IPS-18a (cell line): ENCODE results near the gene MORF4L2.
"Not testable (repeated sequence)": the region's sequence is repeated elsewhere in the genome, so short reads cannot be mapped to it uniquely, and the experiment has no call there.

ENCODE experiments used
- H3K27ac ChIP-seq: one replicate; pipeline ENCODE4 v1.5.1; 2013; ENCODE audit warnings: low read length
- H3K27me3 ChIP-seq: one replicate; pipeline ENCODE4 v1.6.1; 2013; ENCODE audit warnings: mild to moderate bottlenecking, low read length; ENCODE audit not compliant: control insufficient read depth, insufficient read depth
- H3K36me3 ChIP-seq: one replicate; pipeline ENCODE4 v1.6.1; 2013; ENCODE audit warnings: low read depth, low read length; ENCODE audit not compliant: control insufficient read depth
- H3K4me1 ChIP-seq: one replicate; pipeline ENCODE4 v1.6.1; 2013; ENCODE audit warnings: low read depth, low read length; ENCODE audit not compliant: control insufficient read depth
- H3K4me3 ChIP-seq: one replicate; pipeline ENCODE4 v1.5.1; 2013; ENCODE audit warnings: low read length
- H3K9ac ChIP-seq: one replicate; pipeline ENCODE4 v1.6.1; 2013; ENCODE audit warnings: mild to moderate bottlenecking, low read length, moderate library complexity
- H3K9me3 ChIP-seq: one replicate; pipeline ENCODE4 v1.6.1; 2013; ENCODE audit warnings: low read depth, low read length; ENCODE audit not compliant: control insufficient read depth

The MORF4L2 gene

GRCh38 chrX:103674531-103675454 lies 11.7 kb downstream of the MORF4L2 start:
- peaks cover 9% of the 10 kb centered on the region for H3K4me1 ChIP-seq
- H3K27me3 ChIP-seq: no peaks in the 10 kb centered on the region
- no peaks in the 10 kb centered on the region for H3K9me3 ChIP-seq
- H3K9ac ChIP-seq: no peak overlapping the region
- no peak overlapping the region for H3K27ac ChIP-seq
- peaks cover 43% of the 10 kb centered on the region for H3K36me3 ChIP-seq
- H3K4me3 ChIP-seq: no peak overlapping the region

GRCh38 chrX:103669745-103670144 lies 16.8 kb downstream of the MORF4L2 start:
- H3K36me3 ChIP-seq: no peaks in the 10 kb centered on the region
- H3K9me3 ChIP-seq: no peaks in the 10 kb centered on the region
- H3K4me1 ChIP-seq: peaks cover 4% of the 10 kb centered on the region
- H3K27me3 ChIP-seq: no peaks in the 10 kb centered on the region
- H3K9ac ChIP-seq: no peak overlapping the region
- no peak overlapping the region for H3K27ac ChIP-seq
- H3K4me3 ChIP-seq: no peak overlapping the region

GRCh38 chrX:103666202-103667107 lies 20.0 kb downstream of the MORF4L2 start:
- Histone ChIP-seq H3K9ac (no peak overlapping the region), H3K27me3 (no peaks in the 10 kb centered on the region), H3K4me1 (peaks cover 3% of the 10 kb centered on the region), H3K27ac (no peak overlapping the region), H3K36me3 (no peaks in the 10 kb centered on the region), H3K9me3 (no peaks in the 10 kb centered on the region), H3K4me3 (no peak overlapping the region)

GRCh38 chrX:103663981-103664762 lies 22.3 kb downstream of the MORF4L2 start:
- peaks cover 3% of the 10 kb centered on the region for H3K4me1 ChIP-seq
- H3K9me3 ChIP-seq: no peaks in the 10 kb centered on the region
- no peak overlapping the region for H3K9ac ChIP-seq
- no peak overlapping the region for H3K27ac ChIP-seq
- no peaks in the 10 kb centered on the region for H3K27me3 ChIP-seq
- H3K4me3 ChIP-seq: peak overlapping the region; percentile 49
- no peaks in the 10 kb centered on the region for H3K36me3 ChIP-seq

DNA sequence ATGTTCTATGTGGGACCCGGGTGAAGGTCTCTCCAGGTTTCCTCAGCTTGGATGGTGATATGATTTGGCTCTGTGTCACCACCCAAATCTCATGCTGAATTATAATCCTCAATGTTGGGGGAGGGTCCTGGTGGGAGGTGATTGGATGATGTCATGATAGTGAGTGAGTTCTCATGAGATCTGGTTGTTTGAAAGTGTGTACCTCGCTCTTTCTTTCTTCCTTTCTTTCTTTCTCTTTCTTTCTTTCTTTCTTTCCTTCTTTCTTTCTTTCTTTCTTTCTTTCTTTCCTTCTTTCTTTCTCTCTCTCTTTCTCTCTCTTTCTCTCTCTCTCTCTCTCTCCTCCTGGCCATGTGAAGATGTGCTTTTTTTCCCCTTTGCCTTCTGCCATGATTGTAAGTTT lies 27.0 kb downstream of the MORF4L2 start:
- H3K27me3 ChIP-seq, H3K9me3 ChIP-seq, H3K36me3 ChIP-seq, H3K9ac ChIP-seq, H3K4me1 ChIP-seq, H3K27ac ChIP-seq, H3K4me3 ChIP-seq: not testable (repeated sequence)

DNA sequence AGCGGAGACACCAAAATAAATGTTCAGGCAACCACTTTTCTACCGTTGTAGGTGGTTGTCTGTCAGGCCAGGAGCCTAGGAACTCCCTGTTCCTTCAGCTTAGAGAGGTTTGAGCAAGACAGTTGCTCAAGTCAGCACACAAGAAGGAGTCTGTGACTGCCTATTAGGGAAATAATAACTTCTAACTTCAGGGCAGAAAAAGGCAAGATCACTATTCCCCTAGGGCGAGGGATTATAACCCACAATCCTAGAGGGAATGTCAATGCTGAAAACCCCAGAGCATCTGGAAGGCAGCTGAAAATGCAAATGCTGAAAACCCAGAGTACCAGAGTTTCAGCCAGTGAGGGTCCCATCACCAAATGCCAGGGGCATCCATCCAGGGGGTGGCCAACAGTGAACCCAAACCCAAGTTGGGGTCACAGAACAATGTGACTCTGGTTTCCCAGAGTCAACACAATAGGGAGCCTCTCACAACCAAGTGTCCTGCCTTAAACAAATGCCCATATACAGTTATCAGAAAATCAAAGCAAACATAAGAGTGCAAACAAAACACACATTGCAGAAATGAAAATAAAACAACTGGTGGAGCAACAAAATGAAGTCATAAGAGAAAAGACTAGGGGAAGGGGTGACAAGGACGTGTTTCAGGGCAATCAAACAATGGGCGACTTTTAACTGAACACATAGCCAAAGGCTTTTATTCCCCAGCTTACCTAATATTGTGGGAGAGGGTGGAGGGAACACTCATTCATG lies 27.6 kb downstream of the MORF4L2 start:
- H3K9ac ChIP-seq: no peak overlapping the region
- H3K36me3 ChIP-seq: no peaks in the 10 kb centered on the region
- H3K4me1 ChIP-seq: no peaks in the 10 kb centered on the region
- H3K27ac ChIP-seq: no peak overlapping the region
- no peak overlapping the region for H3K4me3 ChIP-seq
- H3K9me3 ChIP-seq: no peaks in the 10 kb centered on the region
- no peaks in the 10 kb centered on the region for H3K27me3 ChIP-seq

DNA sequence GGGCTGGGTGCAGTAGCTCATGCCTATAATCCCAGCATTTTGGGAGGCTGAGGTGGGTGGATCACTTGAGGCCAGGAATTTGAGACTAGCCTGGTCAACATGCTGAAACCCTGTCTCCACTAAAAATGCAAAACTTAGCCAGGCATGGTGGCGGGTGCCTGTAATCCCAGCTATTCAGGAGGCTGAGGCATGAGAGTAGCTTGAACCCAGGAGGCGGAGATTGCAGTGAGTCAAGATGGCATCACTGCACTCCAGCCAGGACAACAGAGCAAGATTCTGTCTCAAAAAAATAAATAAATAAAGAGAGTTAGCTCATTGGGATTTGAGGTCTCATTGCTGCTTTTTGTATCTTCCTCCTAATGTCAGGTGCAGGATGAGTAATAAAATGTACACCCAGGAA lies 29.4 kb downstream of the MORF4L2 start:
- H3K9ac ChIP-seq, H3K27me3 ChIP-seq, H3K36me3 ChIP-seq, H3K4me1 ChIP-seq, H3K9me3 ChIP-seq, H3K4me3 ChIP-seq, H3K27ac ChIP-seq: not testable (repeated sequence)

DNA sequence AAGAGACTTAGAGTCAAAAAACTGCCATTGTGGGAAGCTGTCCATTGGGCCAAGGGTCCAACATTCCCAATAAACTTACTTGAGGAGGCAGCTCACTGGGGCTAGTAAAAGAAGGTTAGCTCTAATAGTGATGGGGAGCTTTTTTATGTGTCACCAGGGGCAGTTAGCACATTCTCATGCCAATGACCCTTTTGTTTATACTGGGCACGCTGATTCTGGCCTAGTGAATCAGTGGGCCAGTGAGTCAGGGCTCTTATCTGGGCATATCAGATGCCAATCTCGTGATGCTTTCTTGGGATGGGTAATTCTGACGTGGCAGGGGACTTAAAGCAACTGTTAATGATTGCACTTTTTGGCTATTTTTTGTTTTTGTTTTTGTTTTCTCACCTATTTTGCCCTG lies 29.9 kb downstream of the MORF4L2 start:
- H3K4me1 ChIP-seq: no peaks in the 10 kb centered on the region
- H3K9me3 ChIP-seq: no peaks in the 10 kb centered on the region
- H3K27ac ChIP-seq: no peak overlapping the region
- no peaks in the 10 kb centered on the region for H3K36me3 ChIP-seq
- H3K27me3 ChIP-seq: no peaks in the 10 kb centered on the region
- H3K4me3 ChIP-seq: no peak overlapping the region
- H3K9ac ChIP-seq: no peak overlapping the region

- not testable (repeated sequence) for H3K9me3 ChIP-seq, H3K36me3 ChIP-seq, H3K27me3 ChIP-seq, H3K9ac ChIP-seq, H3K27ac ChIP-seq, H3K4me3 ChIP-seq, H3K4me1 ChIP-seq
Observed at GRCh38 chrX:103655230-103656000, 31.1 kb downstream of the MORF4L2 start.

DNA sequence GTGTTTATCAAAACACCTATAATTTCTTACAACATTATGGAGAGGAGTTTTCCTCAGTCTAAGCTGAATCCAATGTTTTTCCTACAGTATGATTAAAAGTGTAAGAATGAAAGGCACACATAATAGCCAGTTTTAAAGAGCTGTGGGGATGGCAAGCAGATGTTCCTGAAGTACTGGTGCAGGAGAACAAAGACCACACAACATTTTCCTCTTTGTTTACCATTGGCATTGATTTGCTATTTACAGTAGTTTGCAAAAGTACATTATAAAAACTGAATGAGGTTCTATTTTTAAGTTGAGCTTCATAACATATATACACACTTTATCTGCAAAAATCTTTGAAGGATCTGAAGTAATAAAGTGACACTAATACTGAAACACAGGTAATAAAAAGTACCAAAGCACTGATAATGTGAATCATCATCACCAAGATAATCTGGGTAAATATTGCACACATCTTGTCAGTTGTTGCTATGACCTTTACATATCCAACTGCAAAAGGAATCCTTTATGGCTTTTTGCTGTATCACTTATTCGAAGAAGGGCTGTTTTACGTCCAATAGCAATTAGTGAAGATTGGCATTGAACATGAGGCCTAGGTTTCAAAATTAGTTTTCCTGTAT lies 35.2 kb downstream of the MORF4L2 start:
- no peak overlapping the region for H3K9ac ChIP-seq

More for the DNA sequence above, 35.2 kb downstream of the MORF4L2 start:
- Histone ChIP-seq H3K36me3 (no peaks in the 10 kb centered on the region), H3K4me1 (no peaks in the 10 kb centered on the region), H3K27ac (no peak overlapping the region), H3K9me3 (no peaks in the 10 kb centered on the region), H3K27me3 (no peaks in the 10 kb centered on the region), H3K4me3 (no peak overlapping the region)
